Measurements from ENCODE around the gene ACACB. TPM values are rescaled to one million over a fixed set of nuclear protein-coding genes. Genes with fewer than 3 reads are reported as not detected.

Gene ACACB
- total RNA-seq, 1 donor from 2014 or later: 22.7 TPM

DNA sequence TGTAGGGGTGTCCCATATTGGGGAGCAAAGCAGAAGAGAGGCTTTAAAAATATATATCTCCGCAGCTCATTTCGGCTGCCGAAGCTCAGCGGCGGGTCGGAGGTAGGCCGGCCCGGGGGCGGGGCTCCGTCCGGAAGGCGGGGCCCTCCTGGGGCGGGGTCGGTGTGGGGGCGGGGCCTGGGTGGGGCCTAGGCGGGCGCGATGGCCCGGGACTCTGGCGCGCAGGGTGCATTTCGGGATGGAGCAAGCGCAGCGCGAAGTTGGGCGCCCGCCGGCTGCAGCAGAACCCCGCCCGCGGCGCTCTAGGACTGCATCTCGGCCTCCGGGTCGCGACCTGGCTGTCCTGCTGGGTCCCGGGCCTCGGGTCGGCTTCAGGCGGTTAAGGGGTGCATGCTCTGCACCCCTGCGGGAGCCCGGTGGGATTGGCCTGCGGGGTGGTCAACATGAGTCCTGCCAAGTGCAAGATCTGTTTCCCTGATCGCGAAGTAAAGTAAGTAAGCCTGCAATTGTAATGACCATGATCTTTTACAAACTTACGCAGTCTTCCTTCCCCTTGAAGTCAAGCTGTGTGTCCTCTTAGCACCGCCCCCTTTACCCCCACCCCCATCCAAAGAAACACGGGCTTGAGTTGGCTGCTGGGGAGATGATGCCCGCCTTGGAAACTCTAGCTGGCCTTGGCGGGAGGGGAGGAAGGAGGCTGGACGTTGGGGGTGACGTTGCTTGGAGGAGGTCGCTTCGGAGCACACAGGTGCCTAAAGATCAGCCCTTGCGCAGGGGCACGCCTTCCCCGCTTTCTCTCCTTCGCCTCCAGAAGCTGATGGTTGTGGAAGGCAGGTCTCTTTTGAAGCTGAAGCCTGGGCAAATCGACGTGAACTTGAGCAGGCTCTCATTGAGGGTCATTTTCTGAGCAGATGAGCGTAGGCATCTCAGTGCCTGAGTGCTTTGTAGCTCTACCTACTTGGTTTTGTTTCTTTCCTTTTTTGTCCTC, 38.4 kb downstream of the ACACB start:
- peak; percentile 83 for DNase-seq (ENCODE audit: extremely low spot score, unreplicated experiment)
- no peaks in the 10 kb centered on the region for H3K36me3 Mint-ChIP-seq
- peaks cover 11% of the 10 kb centered on the region for H3K27me3 Mint-ChIP-seq
- no peaks in the 10 kb centered on the region for H3K9me3 Mint-ChIP-seq
- H3K4me1 Mint-ChIP-seq (ENCODE audit: unreplicated experiment): peaks cover 14% of the 10 kb centered on the region
- H3K4me3 Mint-ChIP-seq: peak overlapping the region; percentile 95
- TF ChIP-seq, protein P1, sequence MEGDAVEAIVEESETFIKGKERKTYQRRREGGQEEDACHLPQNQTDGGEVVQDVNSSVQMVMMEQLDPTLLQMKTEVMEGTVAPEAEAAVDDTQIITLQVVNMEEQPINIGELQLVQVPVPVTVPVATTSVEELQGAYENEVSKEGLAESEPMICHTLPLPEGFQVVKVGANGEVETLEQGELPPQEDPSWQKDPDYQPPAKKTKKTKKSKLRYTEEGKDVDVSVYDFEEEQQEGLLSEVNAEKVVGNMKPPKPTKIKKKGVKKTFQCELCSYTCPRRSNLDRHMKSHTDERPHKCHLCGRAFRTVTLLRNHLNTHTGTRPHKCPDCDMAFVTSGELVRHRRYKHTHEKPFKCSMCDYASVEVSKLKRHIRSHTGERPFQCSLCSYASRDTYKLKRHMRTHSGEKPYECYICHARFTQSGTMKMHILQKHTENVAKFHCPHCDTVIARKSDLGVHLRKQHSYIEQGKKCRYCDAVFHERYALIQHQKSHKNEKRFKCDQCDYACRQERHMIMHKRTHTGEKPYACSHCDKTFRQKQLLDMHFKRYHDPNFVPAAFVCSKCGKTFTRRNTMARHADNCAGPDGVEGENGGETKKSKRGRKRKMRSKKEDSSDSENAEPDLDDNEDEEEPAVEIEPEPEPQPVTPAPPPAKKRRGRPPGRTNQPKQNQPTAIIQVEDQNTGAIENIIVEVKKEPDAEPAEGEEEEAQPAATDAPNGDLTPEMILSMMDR (conservative IDR thresholded peaks at IDR 0.05): no peak
- peak overlapping the region; percentile 77 for H3K27ac Mint-ChIP-seq

DNA sequence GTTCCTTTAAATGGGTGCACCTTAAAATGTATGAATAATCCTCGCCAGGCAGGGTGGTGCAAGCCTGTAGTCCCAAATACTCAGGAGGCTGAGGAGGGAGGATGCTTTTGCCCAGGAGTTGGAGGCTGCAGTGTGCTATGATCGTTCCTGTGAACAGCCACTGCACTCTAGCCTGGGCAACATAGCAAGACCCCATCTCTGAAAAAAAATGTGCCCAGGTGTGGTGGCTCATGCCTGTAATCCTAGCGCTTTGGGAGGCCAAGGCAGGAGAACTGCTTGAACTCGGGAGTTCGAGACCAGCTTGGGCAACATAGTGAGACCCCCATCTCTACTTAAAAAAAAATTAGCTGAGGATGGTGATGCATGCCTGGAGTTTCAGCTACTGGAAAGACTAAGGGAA, 39.6 kb downstream of the ACACB start:
- Mint-ChIP-seq H3K4me1 (ENCODE audit: unreplicated experiment) (peaks cover 14% of the 10 kb centered on the region), H3K9me3 (no peaks in the 10 kb centered on the region), H3K27me3 (peaks cover 3% of the 10 kb centered on the region), H3K4me3 (peak overlapping the region; percentile 95), H3K36me3 (no peaks in the 10 kb centered on the region), H3K27ac (no peak overlapping the region)
- TF ChIP-seq, protein P1 (conservative IDR thresholded peaks at IDR 0.05): no peak
- no peak for DNase-seq (ENCODE audit: extremely low spot score, unreplicated experiment)

DNA sequence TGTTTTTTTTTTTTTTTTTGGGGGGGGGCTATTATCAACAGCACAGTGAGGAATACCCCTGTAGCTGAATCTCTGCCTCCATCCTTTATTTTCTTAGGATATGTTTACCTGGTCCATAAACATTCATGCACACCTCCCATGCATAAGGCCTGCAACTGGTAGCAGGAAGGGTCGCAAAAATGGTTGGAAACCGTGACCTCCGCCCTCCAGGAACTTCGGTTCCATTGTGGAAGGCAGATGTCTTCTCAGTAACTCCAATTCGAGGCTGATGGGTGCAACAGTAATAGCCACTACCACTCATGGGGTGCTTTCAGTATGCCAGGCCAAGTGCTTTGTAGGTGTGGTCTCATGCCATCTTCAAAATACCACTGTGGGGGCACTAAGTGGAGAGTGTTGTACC, 40.2 kb downstream of the ACACB start:
- peaks cover 14% of the 10 kb centered on the region for H3K4me1 Mint-ChIP-seq (ENCODE audit: unreplicated experiment)
- peaks cover 3% of the 10 kb centered on the region for H3K27me3 Mint-ChIP-seq
- DNase-seq (ENCODE audit: extremely low spot score, unreplicated experiment): no peak
- TF ChIP-seq, protein P1 (conservative IDR thresholded peaks at IDR 0.05): no peak
- no peaks in the 10 kb centered on the region for H3K36me3 Mint-ChIP-seq
- H3K4me3 Mint-ChIP-seq: no peak overlapping the region
- H3K9me3 Mint-ChIP-seq: no peaks in the 10 kb centered on the region
- H3K27ac Mint-ChIP-seq: no peak overlapping the region

DNA sequence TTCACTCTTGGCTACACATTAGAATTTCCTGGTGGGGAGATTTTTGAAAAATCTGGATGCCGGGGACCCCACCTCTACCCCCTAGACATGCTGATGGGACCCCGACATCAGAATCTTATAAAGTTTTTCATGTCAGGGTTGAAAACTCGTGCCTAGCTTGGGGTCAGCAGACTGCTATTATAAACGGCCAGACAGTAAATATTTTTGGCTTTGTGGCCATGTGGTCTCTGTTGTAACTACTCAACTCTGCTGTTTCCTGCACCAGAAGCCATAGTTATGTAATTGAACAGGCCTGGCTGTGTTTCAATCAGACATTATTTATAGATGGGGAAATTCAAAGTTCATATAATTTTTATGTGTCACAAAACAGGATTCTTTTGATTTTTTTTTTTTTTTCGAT, 41.6 kb downstream of the ACACB start:
- Mint-ChIP-seq H3K4me3 (no peak overlapping the region), H3K4me1 (ENCODE audit: unreplicated experiment) (peaks cover 14% of the 10 kb centered on the region), H3K9me3 (no peaks in the 10 kb centered on the region), H3K27me3 (no peaks in the 10 kb centered on the region), H3K36me3 (no peaks in the 10 kb centered on the region), H3K27ac (no peak overlapping the region)
- TF ChIP-seq, protein P1 (conservative IDR thresholded peaks at IDR 0.05): no peak
- DNase-seq (ENCODE audit: extremely low spot score, unreplicated experiment): no peak

DNA sequence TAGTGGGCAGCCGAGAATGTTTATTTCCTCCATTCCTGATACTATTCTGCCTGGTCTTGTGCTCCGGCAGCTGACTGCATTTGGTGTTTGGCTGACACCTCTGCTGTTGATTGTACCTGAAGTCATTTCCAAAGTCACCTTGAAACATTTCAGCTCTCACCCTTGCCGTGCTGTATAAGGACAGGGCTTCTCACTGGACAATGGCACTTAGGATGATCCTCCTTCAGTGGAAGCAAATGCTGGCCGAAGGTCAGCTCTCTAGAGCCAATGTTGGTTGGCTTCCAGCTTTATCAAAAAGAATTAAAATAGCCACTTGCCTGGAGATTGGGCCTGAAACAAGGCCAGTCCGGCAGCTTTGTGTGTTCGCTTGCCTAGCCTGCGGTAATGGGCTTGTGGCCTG, 44.0 kb downstream of the ACACB start:
- Mint-ChIP-seq H3K4me1 (ENCODE audit: unreplicated experiment) (peaks cover 3% of the 10 kb centered on the region), H3K36me3 (peaks cover 6% of the 10 kb centered on the region), H3K4me3 (no peak overlapping the region), H3K9me3 (no peaks in the 10 kb centered on the region), H3K27ac (no peak overlapping the region), H3K27me3 (no peaks in the 10 kb centered on the region)
- TF ChIP-seq, protein P1 (conservative IDR thresholded peaks at IDR 0.05): no peak
- DNase-seq (ENCODE audit: extremely low spot score, unreplicated experiment): no peak

Measured in type B pancreatic cell (in vitro differentiated cells).